ENCODE results near the gene MYCT1. TPM values are rescaled to one million over a fixed set of nuclear protein-coding genes. Genes with fewer than 3 reads are reported as not detected.
A peak's percentile ranks its signal among the peaks of the same experiment; 100 is the strongest.

Gene MYCT1
- polyA plus RNA-seq, 1 donor (not counting 4 experiments of a cell fraction or from before 2014, with no cell fraction given): 0.05 TPM

- Histone ChIP-seq H3K9ac (ENCODE audit: control insufficient read depth, extremely low read depth, insufficient read depth, low read length) (no peak overlapping the region), H3K4me1 (ENCODE audit: control insufficient read depth, extremely low read depth, insufficient read depth, low read length) (no peaks in the 10 kb centered on the region), H4K20me1 (ENCODE audit: control insufficient read depth, extremely low read depth, insufficient read depth, low read length) (no peaks in the 10 kb centered on the region), H3K9me1 (ENCODE audit: control insufficient read depth, extremely low read depth, insufficient read depth, low read length) (no peaks in the 10 kb centered on the region), H3K4me2 (ENCODE audit: control insufficient read depth, extremely low read depth, insufficient read depth, low read depth, low read length) (no peak overlapping the region), H3K36me3 (ENCODE audit: control insufficient read depth in 2 of 2, extremely low read depth in 1 of 2, insufficient read depth in 2 of 2, low read length in 2 of 2) (no peaks in the 10 kb centered on the region), H3K27ac (ENCODE audit: control insufficient read depth, insufficient read depth, low read length) (no peak overlapping the region), H2AFZ (ENCODE audit: control insufficient read depth, low read length) (no peak overlapping the region), H3K9me3 (ENCODE audit: control insufficient read depth, low read depth, low read length) (no peaks in the 10 kb centered on the region), H3K27me3 (ENCODE audit: control insufficient read depth, extremely low read depth, insufficient read depth, low read length) (no peaks in the 10 kb centered on the region), H3K79me2 (ENCODE audit: control insufficient read depth, insufficient read depth, low read length) (no peaks in the 10 kb centered on the region), H3K4me3 (ENCODE audit: control insufficient read depth in 2 of 3, extremely low read depth in 1 of 3, insufficient read depth in 2 of 3, low read depth in 1 of 3, low read length in 3 of 3) (no peak overlapping the region)
- dilution Hi-C loops (cut with MboI; ENCODE audit: extremely low pct_ligation_motif_present, low sequenced_read_pairs): no loop called here
- FAIRE-seq: no peak
- TF ChIP-seq CTCF (optimal IDR thresholded peaks at IDR 0.05 in 1 of 3, IDR thresholded peaks at IDR 0.05 in 1 of 3, conservative IDR thresholded peaks at IDR 0.05 in 1 of 3; ENCODE audit: extremely low read depth in 1 of 3, insufficient read depth in 2 of 3, low read length in 3 of 3) (peak in 1 of 3 experiments; percentile 6), EZH2 (IDR thresholded peaks at IDR 0.05; ENCODE audit: low read length) (no peak)
- no peak for DNase-seq (ENCODE audit: low read depth, low spot score)
Measured at GRCh38 chr6:152727507-152727906, 29.8 kb downstream of the MYCT1 start.

GRCh38 chr6:152734630-152735029 is 36.9 kb downstream of the MYCT1 start:
- Histone ChIP-seq H2AFZ (ENCODE audit: control insufficient read depth, low read length) (no peak overlapping the region), H3K79me2 (ENCODE audit: control insufficient read depth, insufficient read depth, low read length) (no peaks in the 10 kb centered on the region), H3K4me2 (ENCODE audit: control insufficient read depth, extremely low read depth, insufficient read depth, low read depth, low read length) (no peak overlapping the region), H3K9me1 (ENCODE audit: control insufficient read depth, extremely low read depth, insufficient read depth, low read length) (no peaks in the 10 kb centered on the region), H3K27ac (ENCODE audit: control insufficient read depth, insufficient read depth, low read length) (no peak overlapping the region), H3K4me3 (ENCODE audit: control insufficient read depth in 2 of 3, extremely low read depth in 1 of 3, insufficient read depth in 2 of 3, low read depth in 1 of 3, low read length in 3 of 3) (no peak overlapping the region), H3K36me3 (ENCODE audit: control insufficient read depth in 2 of 2, extremely low read depth in 1 of 2, insufficient read depth in 2 of 2, low read length in 2 of 2) (no peaks in the 10 kb centered on the region), H4K20me1 (ENCODE audit: control insufficient read depth, extremely low read depth, insufficient read depth, low read length) (no peaks in the 10 kb centered on the region), H3K27me3 (ENCODE audit: control insufficient read depth, extremely low read depth, insufficient read depth, low read length) (no peaks in the 10 kb centered on the region), H3K4me1 (ENCODE audit: control insufficient read depth, extremely low read depth, insufficient read depth, low read length) (no peaks in the 10 kb centered on the region), H3K9me3 (ENCODE audit: control insufficient read depth, low read depth, low read length) (no peaks in the 10 kb centered on the region), H3K9ac (ENCODE audit: control insufficient read depth, extremely low read depth, insufficient read depth, low read length) (no peak overlapping the region)
- dilution Hi-C loops (cut with MboI; ENCODE audit: extremely low pct_ligation_motif_present, low sequenced_read_pairs): no loop called here
- TF ChIP-seq EZH2 (IDR thresholded peaks at IDR 0.05; ENCODE audit: low read length) (no peak), CTCF (optimal IDR thresholded peaks at IDR 0.05 in 1 of 3, IDR thresholded peaks at IDR 0.05 in 1 of 3, conservative IDR thresholded peaks at IDR 0.05 in 1 of 3; ENCODE audit: extremely low read depth in 1 of 3, insufficient read depth in 2 of 3, low read length in 3 of 3) (no peak)
- DNase-seq (ENCODE audit: low read depth, low spot score): no peak
- FAIRE-seq: no peak
